Measurements from ENCODE around the gene AP2A1.

DNA sequence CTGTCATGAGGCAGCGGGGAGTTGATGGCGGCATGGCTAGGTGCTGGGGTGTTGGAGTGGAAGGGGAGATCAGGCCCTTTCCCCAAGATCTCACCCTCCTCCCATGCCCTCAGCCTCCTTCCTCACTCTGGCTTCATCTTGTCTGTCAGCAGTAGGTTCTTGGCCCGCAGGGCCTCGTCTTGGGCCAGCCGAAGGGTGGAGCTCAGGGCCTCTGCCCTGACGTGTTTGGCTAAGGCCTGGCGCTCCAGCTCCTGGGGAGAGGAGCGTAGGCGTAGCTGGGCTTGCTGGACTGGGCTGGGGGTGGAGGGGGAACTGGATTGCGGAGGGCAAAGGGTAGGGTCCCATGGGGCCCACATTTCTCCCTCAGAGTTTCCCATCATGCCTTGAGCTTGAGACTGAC is 26.9 kb upstream of the AP2A1 start:
- TF ChIP-seq FOXA2 (IDR thresholded peaks at IDR 0.05) (no peak), SP1 (IDR thresholded peaks at IDR 0.05) (no peak), GABPA (IDR thresholded peaks at IDR 0.05 in 1 of 2, conservative IDR thresholded peaks at IDR 0.05 in 1 of 2) (no peak), EGR1 (IDR thresholded peaks at IDR 0.05; ENCODE audit: low read depth in 2 of 2) (no peak), NR2F2 (IDR thresholded peaks at IDR 0.05) (no peak), RAD21 (IDR thresholded peaks at IDR 0.05) (no peak)
- TF ChIP-seq, protein P1, sequence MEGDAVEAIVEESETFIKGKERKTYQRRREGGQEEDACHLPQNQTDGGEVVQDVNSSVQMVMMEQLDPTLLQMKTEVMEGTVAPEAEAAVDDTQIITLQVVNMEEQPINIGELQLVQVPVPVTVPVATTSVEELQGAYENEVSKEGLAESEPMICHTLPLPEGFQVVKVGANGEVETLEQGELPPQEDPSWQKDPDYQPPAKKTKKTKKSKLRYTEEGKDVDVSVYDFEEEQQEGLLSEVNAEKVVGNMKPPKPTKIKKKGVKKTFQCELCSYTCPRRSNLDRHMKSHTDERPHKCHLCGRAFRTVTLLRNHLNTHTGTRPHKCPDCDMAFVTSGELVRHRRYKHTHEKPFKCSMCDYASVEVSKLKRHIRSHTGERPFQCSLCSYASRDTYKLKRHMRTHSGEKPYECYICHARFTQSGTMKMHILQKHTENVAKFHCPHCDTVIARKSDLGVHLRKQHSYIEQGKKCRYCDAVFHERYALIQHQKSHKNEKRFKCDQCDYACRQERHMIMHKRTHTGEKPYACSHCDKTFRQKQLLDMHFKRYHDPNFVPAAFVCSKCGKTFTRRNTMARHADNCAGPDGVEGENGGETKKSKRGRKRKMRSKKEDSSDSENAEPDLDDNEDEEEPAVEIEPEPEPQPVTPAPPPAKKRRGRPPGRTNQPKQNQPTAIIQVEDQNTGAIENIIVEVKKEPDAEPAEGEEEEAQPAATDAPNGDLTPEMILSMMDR (IDR thresholded peaks at IDR 0.05; ENCODE audit: low read depth, low read length, missing input control) = no peak
- TF ChIP-seq, protein P2, sequence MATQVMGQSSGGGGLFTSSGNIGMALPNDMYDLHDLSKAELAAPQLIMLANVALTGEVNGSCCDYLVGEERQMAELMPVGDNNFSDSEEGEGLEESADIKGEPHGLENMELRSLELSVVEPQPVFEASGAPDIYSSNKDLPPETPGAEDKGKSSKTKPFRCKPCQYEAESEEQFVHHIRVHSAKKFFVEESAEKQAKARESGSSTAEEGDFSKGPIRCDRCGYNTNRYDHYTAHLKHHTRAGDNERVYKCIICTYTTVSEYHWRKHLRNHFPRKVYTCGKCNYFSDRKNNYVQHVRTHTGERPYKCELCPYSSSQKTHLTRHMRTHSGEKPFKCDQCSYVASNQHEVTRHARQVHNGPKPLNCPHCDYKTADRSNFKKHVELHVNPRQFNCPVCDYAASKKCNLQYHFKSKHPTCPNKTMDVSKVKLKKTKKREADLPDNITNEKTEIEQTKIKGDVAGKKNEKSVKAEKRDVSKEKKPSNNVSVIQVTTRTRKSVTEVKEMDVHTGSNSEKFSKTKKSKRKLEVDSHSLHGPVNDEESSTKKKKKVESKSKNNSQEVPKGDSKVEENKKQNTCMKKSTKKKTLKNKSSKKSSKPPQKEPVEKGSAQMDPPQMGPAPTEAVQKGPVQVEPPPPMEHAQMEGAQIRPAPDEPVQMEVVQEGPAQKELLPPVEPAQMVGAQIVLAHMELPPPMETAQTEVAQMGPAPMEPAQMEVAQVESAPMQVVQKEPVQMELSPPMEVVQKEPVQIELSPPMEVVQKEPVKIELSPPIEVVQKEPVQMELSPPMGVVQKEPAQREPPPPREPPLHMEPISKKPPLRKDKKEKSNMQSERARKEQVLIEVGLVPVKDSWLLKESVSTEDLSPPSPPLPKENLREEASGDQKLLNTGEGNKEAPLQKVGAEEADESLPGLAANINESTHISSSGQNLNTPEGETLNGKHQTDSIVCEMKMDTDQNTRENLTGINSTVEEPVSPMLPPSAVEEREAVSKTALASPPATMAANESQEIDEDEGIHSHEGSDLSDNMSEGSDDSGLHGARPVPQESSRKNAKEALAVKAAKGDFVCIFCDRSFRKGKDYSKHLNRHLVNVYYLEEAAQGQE (IDR thresholded peaks at IDR 0.05) = no peak
- TF ChIP-seq, protein P3, sequence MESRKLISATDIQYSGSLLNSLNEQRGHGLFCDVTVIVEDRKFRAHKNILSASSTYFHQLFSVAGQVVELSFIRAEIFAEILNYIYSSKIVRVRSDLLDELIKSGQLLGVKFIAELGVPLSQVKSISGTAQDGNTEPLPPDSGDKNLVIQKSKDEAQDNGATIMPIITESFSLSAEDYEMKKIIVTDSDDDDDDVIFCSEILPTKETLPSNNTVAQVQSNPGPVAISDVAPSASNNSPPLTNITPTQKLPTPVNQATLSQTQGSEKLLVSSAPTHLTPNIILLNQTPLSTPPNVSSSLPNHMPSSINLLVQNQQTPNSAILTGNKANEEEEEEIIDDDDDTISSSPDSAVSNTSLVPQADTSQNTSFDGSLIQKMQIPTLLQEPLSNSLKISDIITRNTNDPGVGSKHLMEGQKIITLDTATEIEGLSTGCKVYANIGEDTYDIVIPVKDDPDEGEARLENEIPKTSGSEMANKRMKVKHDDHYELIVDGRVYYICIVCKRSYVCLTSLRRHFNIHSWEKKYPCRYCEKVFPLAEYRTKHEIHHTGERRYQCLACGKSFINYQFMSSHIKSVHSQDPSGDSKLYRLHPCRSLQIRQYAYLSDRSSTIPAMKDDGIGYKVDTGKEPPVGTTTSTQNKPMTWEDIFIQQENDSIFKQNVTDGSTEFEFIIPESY (IDR thresholded peaks at IDR 0.05) = no peak

Data from liver (tissue), 3 donors.